ENCODE data around the gene RPL39. TPM values are rescaled to one million over a fixed set of nuclear protein-coding genes. Genes with fewer than 3 reads are reported as not detected.

RPL39 gene
- total RNA-seq, 1 experiment from 2014 or later: 2,054 TPM

GRCh38 chrX:119784747-119785446, 6.5 kb downstream of the RPL39 start:
- Histone ChIP-seq H3K27me3 (ENCODE audit: insufficient read depth, low read length) (no peaks in the 10 kb centered on the region), H4K8ac (replicated peaks; ENCODE audit: insufficient read length, low read depth, low read length) (no peak overlapping the region), H3K23me2 (ENCODE audit: insufficient read length, low read depth, low read length, poor library complexity, severe bottlenecking) (no peaks in the 10 kb centered on the region), H3K18ac (ENCODE audit: insufficient read length, low read depth, low read length) (no peak overlapping the region), H3K9me3 (ENCODE audit: control insufficient read depth, low read depth, low read length) (peaks cover 15% of the 10 kb centered on the region), H3K56ac (ENCODE audit: insufficient read length, low read depth, low read length) (no peak overlapping the region), H2BK12ac (ENCODE audit: insufficient read length, low read depth, low read length) (no peak overlapping the region), H3K9ac (ENCODE audit: extremely low read depth, insufficient read length, low read length) (no peak overlapping the region), H3K4ac (ENCODE audit: low read depth, low read length) (no peak overlapping the region), H2BK5ac (ENCODE audit: insufficient read length, low read length) (no peak overlapping the region), H3T11ph (ENCODE audit: low read length) (no peak overlapping the region), H3K4me1 (ENCODE audit: insufficient read depth, low read length) (no peaks in the 10 kb centered on the region), H4K91ac (ENCODE audit: insufficient read length, low read depth, low read length) (no peak overlapping the region), H3K27ac (ENCODE audit: insufficient read length, low read depth, low read length) (no peak overlapping the region), H2BK20ac (ENCODE audit: low read depth, low read length, poor library complexity, severe bottlenecking) (no peak overlapping the region), H2BK15ac (ENCODE audit: low read depth, low read length) (no peak overlapping the region), H2AK5ac (ENCODE audit: insufficient read length, low read length) (no peak overlapping the region), H4K5ac (ENCODE audit: insufficient read length, low read depth, low read length) (no peak overlapping the region), H3K79me1 (ENCODE audit: insufficient read depth, low read depth, low read length, poor library complexity, severe bottlenecking) (peaks cover 8% of the 10 kb centered on the region), H3K23ac (ENCODE audit: insufficient read length, low read depth, low read length) (no peak overlapping the region), H3K14ac (ENCODE audit: insufficient read depth, low read length) (no peak overlapping the region), H3K4me2 (ENCODE audit: insufficient read depth, insufficient read length, low read length) (no peak overlapping the region), H4K20me1 (ENCODE audit: control insufficient read depth, insufficient read depth, insufficient read length) (no peaks in the 10 kb centered on the region), H2AFZ (ENCODE audit: low read length) (no peak overlapping the region), H3K79me2 (ENCODE audit: insufficient read depth, low read length) (peaks cover 7% of the 10 kb centered on the region; the same call in 1 of the 2 replicates), H2BK120ac (ENCODE audit: low read depth, low read length, poor library complexity, severe bottlenecking) (no peak overlapping the region)
- peaks cover 41 to 70% (median 46%) of the 10 kb centered on the region in 3 experiments for H3K36me3 Mint-ChIP-seq (ENCODE audit: insufficient read depth in 1 of 3, low read depth in 3 of 3)
- H3K4me1 Mint-ChIP-seq: peaks cover 8 to 16% of the 10 kb centered on the region in 2 experiments; a peak in 2 of 4 replicates
- TF ChIP-seq, protein P1, sequence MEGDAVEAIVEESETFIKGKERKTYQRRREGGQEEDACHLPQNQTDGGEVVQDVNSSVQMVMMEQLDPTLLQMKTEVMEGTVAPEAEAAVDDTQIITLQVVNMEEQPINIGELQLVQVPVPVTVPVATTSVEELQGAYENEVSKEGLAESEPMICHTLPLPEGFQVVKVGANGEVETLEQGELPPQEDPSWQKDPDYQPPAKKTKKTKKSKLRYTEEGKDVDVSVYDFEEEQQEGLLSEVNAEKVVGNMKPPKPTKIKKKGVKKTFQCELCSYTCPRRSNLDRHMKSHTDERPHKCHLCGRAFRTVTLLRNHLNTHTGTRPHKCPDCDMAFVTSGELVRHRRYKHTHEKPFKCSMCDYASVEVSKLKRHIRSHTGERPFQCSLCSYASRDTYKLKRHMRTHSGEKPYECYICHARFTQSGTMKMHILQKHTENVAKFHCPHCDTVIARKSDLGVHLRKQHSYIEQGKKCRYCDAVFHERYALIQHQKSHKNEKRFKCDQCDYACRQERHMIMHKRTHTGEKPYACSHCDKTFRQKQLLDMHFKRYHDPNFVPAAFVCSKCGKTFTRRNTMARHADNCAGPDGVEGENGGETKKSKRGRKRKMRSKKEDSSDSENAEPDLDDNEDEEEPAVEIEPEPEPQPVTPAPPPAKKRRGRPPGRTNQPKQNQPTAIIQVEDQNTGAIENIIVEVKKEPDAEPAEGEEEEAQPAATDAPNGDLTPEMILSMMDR (conservative IDR thresholded peaks at IDR 0.05): peak; percentile 57
- peaks cover 56 to 57% of the 10 kb centered on the region in 2 experiments for H3K9me3 Mint-ChIP-seq
- H3K27ac Mint-ChIP-seq: peak overlapping the region in 1 of 3 experiments; percentile 28; a peak in 1 of 7 replicates
- no peaks in the 10 kb centered on the region; the same call in 1 of the 2 replicates for H3K27me3 Mint-ChIP-seq (ENCODE audit: low read depth)
- H3K4me3 Mint-ChIP-seq: no peak overlapping the region
- peak; percentile 48 for DNase-seq
- no CpG with 5 or more reads among the region's 14 CpGs for WGBS (ENCODE audit: extremely low coverage, insufficient read length, low lambda C conversion rate)

Data from H9 (cell line).